Mesenchymal stem cell (in vitro differentiated cells and primary cell): ENCODE results near the gene CDK6. TPM values are rescaled to one million over a fixed set of nuclear protein-coding genes. Genes with fewer than 3 reads are reported as not detected.
"Not testable (repeated sequence)": the region's sequence is repeated elsewhere in the genome, so short reads cannot be mapped to it uniquely, and the experiment has no call there.

Experiments
- DNase-seq: peaks from one replicate; pipeline ENCODE4 v3.0.0-alpha.2; 2013
- H2AFZ ChIP-seq: one replicate; pipeline ENCODE4 v1.6.1; 2013; ENCODE audit warnings: low read depth, mild to moderate bottlenecking, control low read depth, inconsistent platforms, low read length, moderate library complexity
- H2AK5ac ChIP-seq: 2 replicates; pipeline ENCODE4 v1.6.1; 2013; ENCODE audit warnings: low read length, moderate library complexity, mild to moderate bottlenecking, inconsistent platforms; ENCODE audit not compliant: severe bottlenecking
- H2BK120ac ChIP-seq: one replicate; pipeline ENCODE4 v1.6.1; 2013; ENCODE audit warnings: low read depth, mild to moderate bottlenecking, inconsistent platforms, low read length, moderate library complexity
- H2BK12ac ChIP-seq, 2 experiments: one replicate each; pipeline ENCODE4 v1.6.1; 2013; ENCODE audit warnings: inconsistent platforms in 2 of 2, low read length in 2 of 2, mild to moderate bottlenecking in 2 of 2, moderate library complexity in 2 of 2, control low read depth in 1 of 2
- H2BK15ac ChIP-seq: one replicate; pipeline ENCODE4 v1.6.1; 2013; ENCODE audit warnings: mild to moderate bottlenecking, low read depth, inconsistent platforms; ENCODE audit not compliant: poor library complexity, severe bottlenecking
- H2BK5ac ChIP-seq: 2 replicates; pipeline ENCODE4 v1.6.1; 2013; ENCODE audit warnings: low read depth, mild to moderate bottlenecking, low read length, control low read depth, inconsistent platforms; ENCODE audit not compliant: poor library complexity, severe bottlenecking
- H3K14ac ChIP-seq, 2 experiments: one replicate each; pipeline ENCODE4 v1.6.1; 2013; ENCODE audit warnings: inconsistent platforms in 2 of 2, low read length in 2 of 2, control low read depth in 1 of 2, mild to moderate bottlenecking in 1 of 2, moderate library complexity in 1 of 2
- H3K18ac ChIP-seq, 2 experiments: one replicate each; pipeline ENCODE4 v1.6.1; 2013; ENCODE audit warnings: inconsistent platforms in 2 of 2, low read length in 2 of 2, control low read depth in 1 of 2, low read depth in 1 of 2, mild to moderate bottlenecking in 1 of 2
- H3K23ac ChIP-seq, 2 experiments: one replicate each; pipeline ENCODE4 v1.6.1; 2013; ENCODE audit warnings: inconsistent platforms in 2 of 2, low read length in 2 of 2, mild to moderate bottlenecking in 2 of 2, moderate library complexity in 2 of 2, control low read depth in 1 of 2
- H3K27ac ChIP-seq: 2 replicates; pipeline ENCODE4 v1.5.1; 2013; ENCODE audit warnings: mild to moderate bottlenecking, moderate library complexity, low read length, control low read depth, inconsistent platforms; ENCODE audit not compliant: poor library complexity, severe bottlenecking
- H3K27me3 ChIP-seq, 2 experiments: 2 replicates each; pipeline versions ENCODE4 v1.6.1 to v1.7.0; 2013; ENCODE audit warnings: low read length in 2 of 2, mild to moderate bottlenecking in 2 of 2, moderate library complexity in 2 of 2, control low read depth in 1 of 2, inconsistent platforms in 1 of 2; ENCODE audit not compliant: control insufficient read depth in 1 of 2, insufficient read depth in 1 of 2
- H3K36me3 ChIP-seq, 2 experiments: 2 replicates each; pipeline versions ENCODE4 v1.6.1 to v1.7.0; 2013; ENCODE audit warnings: low read length in 2 of 2, control low read depth in 1 of 2, inconsistent platforms in 1 of 2, low read depth in 1 of 2, mild to moderate bottlenecking in 1 of 2; ENCODE audit not compliant: insufficient read depth in 2 of 2, control insufficient read depth in 1 of 2
- H3K4ac ChIP-seq, 2 experiments: one replicate each; pipeline ENCODE4 v1.6.1; 2013; ENCODE audit warnings: inconsistent platforms in 2 of 2, low read length in 2 of 2, mild to moderate bottlenecking in 2 of 2, moderate library complexity in 2 of 2, control low read depth in 1 of 2, low read depth in 1 of 2
- H3K4me1 ChIP-seq: 2 replicates; pipeline ENCODE4 v1.6.1; 2013; ENCODE audit warnings: low read depth, low read length, control low read depth; ENCODE audit not compliant: control insufficient read depth, insufficient read depth
- H3K4me2 ChIP-seq: 2 replicates; pipeline ENCODE4 v1.6.1; 2013; ENCODE audit warnings: low read length, mild to moderate bottlenecking, inconsistent platforms; ENCODE audit not compliant: poor library complexity, severe bottlenecking
- H3K4me3 ChIP-seq, 2 experiments: 2 replicates each; pipeline versions ENCODE4 v1.5.1 to v1.7.0; 2013; ENCODE audit warnings: low read length in 2 of 2, mild to moderate bottlenecking in 2 of 2, control low read depth in 1 of 2, low read depth in 1 of 2; ENCODE audit not compliant: insufficient read depth in 1 of 2
- H3K79me1 ChIP-seq: replicated peaks from 2 replicates; pipeline ENCODE4 v1.6.1; 2013; ENCODE audit warnings: mild to moderate bottlenecking, control low read depth, low read length, inconsistent platforms; ENCODE audit not compliant: poor library complexity, severe bottlenecking
- H3K9ac ChIP-seq: 2 replicates; pipeline ENCODE4 v1.7.0; 2013; ENCODE audit warnings: mild to moderate bottlenecking, low read length, moderate library complexity
- H3K9me3 ChIP-seq: 2 replicates; pipeline ENCODE4 v1.7.0; 2013; ENCODE audit warnings: mild to moderate bottlenecking, low read length; ENCODE audit not compliant: control insufficient read depth
- H4K8ac ChIP-seq: one replicate; pipeline ENCODE4 v1.6.1; 2013; ENCODE audit warnings: inconsistent platforms, mild to moderate bottlenecking, low read length, moderate library complexity
- H4K91ac ChIP-seq: one replicate; pipeline ENCODE4 v1.6.1; 2013; ENCODE audit warnings: mild to moderate bottlenecking, low read length, inconsistent platforms
- WGBS: methylation state at CpG from one replicate; pipeline ENCODE4 v1.1.7; 2013; ENCODE audit warnings: mixed read lengths; 5-methylcytosine and 5-hydroxymethylcytosine counted together
- polyA plus RNA-seq, 2 experiments: library from polyadenylated mRNA; stranded (reverse); fragments of 200-250 nt; gene quantifications; one replicate each; pipeline ENCODE4 v1.2.3, GENCODE V29; 2013

Gene CDK6
- polyA plus RNA-seq (2013, experiment 1 of 2), result 14.4 TPM
- polyA plus RNA-seq (2013, experiment 2 of 2), result 14.4 TPM

DNA sequence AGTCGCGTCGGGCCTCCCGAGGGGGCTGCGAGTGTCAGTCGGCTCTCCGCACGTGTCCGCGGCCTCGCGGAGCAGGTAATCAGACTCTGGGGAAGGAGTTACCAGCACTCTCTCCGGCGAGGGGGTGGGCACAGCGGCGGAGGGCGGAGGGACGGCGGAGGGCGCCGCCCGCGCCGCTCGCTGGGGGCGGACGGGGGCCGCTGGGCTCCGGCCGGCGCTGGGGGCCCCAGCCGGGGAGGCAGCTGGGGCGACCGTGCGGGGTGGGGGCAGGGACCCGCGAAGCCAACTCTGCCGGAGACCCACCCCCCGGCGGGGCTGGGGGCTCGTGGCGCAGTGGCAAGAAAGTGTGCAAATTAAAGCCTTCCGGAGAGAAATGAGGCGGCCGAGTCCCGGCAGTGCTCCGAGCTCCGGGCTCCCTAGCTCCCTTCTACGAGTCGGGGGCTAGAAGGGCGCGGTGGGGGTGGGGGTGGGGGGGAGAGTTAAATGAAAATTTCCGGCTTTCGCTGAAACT is at the start of gene CDK6:
TSS of gene CDK6 (minus strand) at position 85 of the 511 bp plus-strand sequence. CDS start 3,250 bp downstream, outside the sequence.
- H2BK12ac ChIP-seq, result peak within 1 kb of the TSS; percentile 34 to 93
- H3K27me3 ChIP-seq, result no peaks in the 10 kb centered on the region
- no peak within 1 kb of the TSS for H2AK5ac ChIP-seq
- WGBS, result under 1% methylated on average over 47 of the region's 54 CpGs
- peak within 1 kb of the TSS; percentile 68 for H2AFZ ChIP-seq
- H3K4ac ChIP-seq, result peak within 1 kb of the TSS; percentile 64 to 93
- DNase-seq, result peak; percentile 67
- H3K27ac ChIP-seq, result peak within 1 kb of the TSS; percentile 90
- peak within 1 kb of the TSS; percentile 94 for H4K91ac ChIP-seq
- H3K4me2 ChIP-seq, result peak within 1 kb of the TSS; percentile 98
- H3K36me3 ChIP-seq, result peaks cover 0 to 12% of the 10 kb centered on the region in 2 experiments
- H4K8ac ChIP-seq, result peak within 1 kb of the TSS; percentile 87
- H3K79me1 ChIP-seq, result peaks cover 2% of the 10 kb centered on the region
- H3K14ac ChIP-seq, result peak within 1 kb of the TSS in 1 of 2 experiments; percentile 15
- H3K23ac ChIP-seq, result peak within 1 kb of the TSS in 1 of 2 experiments; percentile 40
- H2BK5ac ChIP-seq, result peak within 1 kb of the TSS; percentile 91
- peaks cover 1% of the 10 kb centered on the region for H3K4me1 ChIP-seq
- H2BK15ac ChIP-seq, result peak within 1 kb of the TSS; percentile 93
- peak within 1 kb of the TSS; percentile 96 for H2BK120ac ChIP-seq
- H3K4me3 ChIP-seq, result peak within 1 kb of the TSS; percentile 95 to 99
- no peaks in the 10 kb centered on the region for H3K9me3 ChIP-seq
- H3K9ac ChIP-seq, result peak within 1 kb of the TSS; percentile 95
- H3K18ac ChIP-seq, result peak within 1 kb of the TSS; percentile 83 to 93

DNA sequence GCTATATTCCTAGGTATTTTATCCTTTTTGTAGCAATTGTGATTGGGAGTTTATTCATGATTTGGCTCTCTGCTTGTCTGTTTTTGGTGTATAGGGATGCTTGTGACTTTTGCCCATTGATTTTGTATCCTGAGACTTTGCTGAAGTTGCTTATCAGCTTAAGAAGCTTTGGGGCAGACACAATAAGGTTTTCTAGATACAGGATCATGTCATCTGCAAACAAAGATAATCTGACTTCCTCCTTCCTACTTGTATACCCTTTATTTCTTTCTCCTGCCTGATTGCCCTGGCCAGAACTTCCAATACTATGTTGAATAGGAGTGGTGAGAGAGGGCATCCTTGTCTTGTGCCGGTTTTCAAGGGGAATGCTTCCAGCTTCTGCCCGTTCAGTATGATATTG is 49.7 kb upstream of the CDK6 start:
- H3K36me3 ChIP-seq, H3K4me2 ChIP-seq, H3K4ac ChIP-seq, H3K14ac ChIP-seq, H3K4me1 ChIP-seq, H3K27ac ChIP-seq, H3K4me3 ChIP-seq, H2BK5ac ChIP-seq, H3K9ac ChIP-seq, H2BK120ac ChIP-seq, H4K91ac ChIP-seq, H4K8ac ChIP-seq, H2AK5ac ChIP-seq, H3K27me3 ChIP-seq, DNase-seq, H2BK15ac ChIP-seq, H2AFZ ChIP-seq, H3K18ac ChIP-seq, H3K23ac ChIP-seq, H2BK12ac ChIP-seq, H3K79me1 ChIP-seq: not testable (repeated sequence)
- H3K9me3 ChIP-seq, result peaks cover 28% of the 10 kb centered on the region
- 92% methylated on average over 2 of the region's 2 CpGs for WGBS

- H2BK15ac ChIP-seq, result no peak overlapping the region
- H4K91ac ChIP-seq, result no peak overlapping the region
- H3K18ac ChIP-seq, result no peak overlapping the region
- H2BK120ac ChIP-seq, result no peak overlapping the region
- H3K27ac ChIP-seq, result no peak overlapping the region
- H3K4me1 ChIP-seq, result no peaks in the 10 kb centered on the region
- no peak overlapping the region for H2BK5ac ChIP-seq
- no peak overlapping the region for H3K23ac ChIP-seq
- H2AFZ ChIP-seq, result no peak overlapping the region
- peaks cover 28% of the 10 kb centered on the region for H3K9me3 ChIP-seq
- no peaks in the 10 kb centered on the region for H3K79me1 ChIP-seq
- H3K14ac ChIP-seq, result no peak overlapping the region
- no peaks in the 10 kb centered on the region for H3K36me3 ChIP-seq
- H3K9ac ChIP-seq, result no peak overlapping the region
- DNase-seq, result no peak
- no peak overlapping the region for H2AK5ac ChIP-seq
- H3K4me3 ChIP-seq, result no peak overlapping the region
- no peak overlapping the region for H3K4me2 ChIP-seq
- H4K8ac ChIP-seq, result no peak overlapping the region
- no peak overlapping the region for H2BK12ac ChIP-seq
- no peak overlapping the region for H3K4ac ChIP-seq
- no peaks in the 10 kb centered on the region for H3K27me3 ChIP-seq
Measured at GRCh38 chr7:92884218-92884617, 47.8 kb upstream of the CDK6 start.

DNA sequence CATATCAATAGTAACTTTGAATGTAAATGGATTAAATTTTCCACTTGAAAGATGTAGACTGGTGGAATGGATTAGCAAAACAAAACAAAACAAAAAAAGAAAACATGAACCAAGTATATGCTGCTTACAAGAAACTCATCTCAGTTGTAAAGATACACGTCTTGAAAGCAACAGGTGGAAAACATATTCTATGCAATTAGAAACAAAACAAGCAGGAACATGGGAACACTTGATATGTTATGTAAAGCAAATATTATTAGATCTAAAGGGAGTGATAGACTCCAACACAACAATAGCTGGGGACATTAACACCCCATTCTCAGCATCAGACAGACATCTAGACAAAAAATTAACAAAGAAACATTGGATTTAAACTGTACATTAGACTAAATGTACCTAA is 46.4 kb upstream of the CDK6 start:
- Histone ChIP-seq H3K4me3 (no peak overlapping the region), H3K27ac (no peak overlapping the region), H2AK5ac (no peak overlapping the region), H2BK5ac (no peak overlapping the region), H3K4me2 (no peak overlapping the region), H3K18ac (no peak overlapping the region), H2BK15ac (no peak overlapping the region), H3K23ac (no peak overlapping the region), H4K91ac (no peak overlapping the region), H2AFZ (no peak overlapping the region), H3K4me1 (no peaks in the 10 kb centered on the region), H3K4ac (no peak overlapping the region), H2BK12ac (no peak overlapping the region), H3K14ac (no peak overlapping the region), H3K9ac (no peak overlapping the region), H2BK120ac (no peak overlapping the region), H3K36me3 (no peaks in the 10 kb centered on the region), H4K8ac (no peak overlapping the region), H3K27me3 (no peaks in the 10 kb centered on the region), H3K79me1 (no peaks in the 10 kb centered on the region), H3K9me3 (peaks cover 23% of the 10 kb centered on the region)
- WGBS, result no CpG with 5 or more reads among the region's 1 CpG
- DNase-seq, result no peak
